Ramos (cell line): Measurements from ENCODE around the gene FAR2.
"Not testable (repeated sequence)": the region's sequence is repeated elsewhere in the genome, so short reads cannot be mapped to it uniquely, and the experiment has no call there.

ENCODE experiments used
- in situ Hi-C: fragments of 300-500 bp; cut with MboI; formaldehyde crosslinking; loops from one replicate; pipeline ENCODE4 v1.14.3; 2022; ENCODE audit warnings: low sequenced_read_pairs; ENCODE audit not compliant: unreplicated experiment

FAR2 gene

DNA sequence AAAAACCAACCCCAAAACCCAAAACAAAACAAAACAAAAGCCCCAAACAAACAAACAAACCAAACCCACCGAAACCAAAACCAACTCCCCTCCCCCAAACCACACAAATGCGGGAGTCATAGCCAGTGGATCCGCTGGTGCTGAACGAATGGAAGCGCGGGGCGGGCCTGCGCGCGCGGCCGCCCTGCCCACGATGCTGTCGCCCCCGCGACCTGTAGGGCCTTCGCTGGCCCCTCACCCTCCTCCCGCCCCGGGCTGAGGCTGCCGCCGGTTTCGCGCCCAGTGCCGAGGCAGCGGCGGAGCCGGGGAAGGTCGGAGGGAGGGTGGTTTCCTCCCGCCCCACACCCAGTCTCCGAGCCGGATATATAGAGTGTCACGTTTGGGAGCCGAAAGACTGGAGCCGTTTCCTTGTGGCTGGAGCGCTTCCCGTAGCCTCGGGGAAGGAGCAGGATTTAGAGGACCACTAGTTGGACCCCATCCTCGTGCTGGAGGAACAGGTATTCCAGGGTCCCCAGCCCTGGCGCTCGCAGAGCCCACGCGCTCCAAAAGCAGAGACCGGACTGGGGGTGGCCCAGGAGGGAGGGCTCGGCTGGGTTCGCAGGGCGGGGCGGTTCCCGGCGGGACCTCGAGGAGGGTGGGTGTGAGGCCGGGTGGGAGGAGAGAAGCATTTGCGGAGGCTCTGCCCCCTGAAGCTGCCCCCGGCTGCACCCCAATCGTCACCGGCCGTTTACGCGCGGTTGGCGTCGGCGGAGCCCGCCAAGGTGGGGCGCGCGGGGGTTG, at the start of gene FAR2:
Gene FAR2 (plus strand): TSS at position 368 of the 780 bp plus-strand sequence. CDS start 121,172 bp downstream, outside the sequence.
- in situ Hi-C loops = no loop called here

GRCh38 chr12:29102741-29103140, 46.3 kb upstream of the FAR2 start:
- in situ Hi-C loops = no loop called here

GRCh38 chr12:29103539-29103974, 45.5 kb upstream of the FAR2 start:
- in situ Hi-C loops = no loop called here

- in situ Hi-C loops = no loop called here
Measured at GRCh38 chr12:29104516-29104915, 44.6 kb upstream of the FAR2 start.

DNA sequence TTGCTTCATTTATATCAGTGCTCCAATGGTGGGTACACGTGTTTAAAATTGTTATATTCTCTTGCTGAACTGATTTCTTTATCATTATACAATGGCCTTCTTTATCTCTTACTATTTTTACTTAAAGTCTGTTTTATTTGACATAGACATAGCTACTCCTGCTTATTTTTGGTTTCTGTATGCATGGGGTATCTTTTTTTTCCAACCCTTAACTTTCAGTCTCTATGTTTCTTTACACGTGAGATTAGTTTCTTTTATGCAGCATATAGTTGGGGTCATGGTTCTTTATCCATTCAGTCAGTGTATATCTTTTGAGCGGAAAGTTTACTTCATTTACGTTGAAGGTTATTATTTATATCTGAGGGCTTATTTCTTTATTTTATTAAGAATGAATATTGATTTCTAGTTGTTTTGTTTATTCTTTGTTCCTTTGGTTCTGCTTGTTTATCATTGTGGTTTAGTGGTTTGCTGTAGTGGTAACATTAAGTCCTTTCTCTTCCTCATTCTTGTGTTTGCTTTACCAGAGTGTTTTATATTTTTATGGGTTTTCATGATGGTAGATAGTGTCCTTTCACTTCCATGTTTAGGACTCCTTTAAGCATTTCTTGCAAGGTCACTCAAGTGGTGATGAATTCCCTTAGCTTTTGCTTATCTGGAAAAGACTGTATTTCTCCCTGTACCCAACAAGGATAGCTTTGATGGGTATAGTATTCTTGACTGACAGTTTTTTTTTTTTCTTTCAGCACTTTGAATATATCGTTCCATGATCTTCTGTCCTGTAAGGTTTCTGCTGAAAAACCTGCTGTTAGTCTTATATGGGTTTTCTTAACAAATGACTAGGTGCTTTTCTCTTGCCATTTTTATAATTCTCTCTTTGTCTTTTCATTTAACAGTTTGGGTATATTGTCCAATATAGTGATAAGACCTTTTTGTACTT, 38.3 kb upstream of the FAR2 start:
- in situ Hi-C loops = no loop called here

GRCh38 chr12:29113101-29113500, 36.0 kb upstream of the FAR2 start:
- in situ Hi-C loops = no loop called here

DNA sequence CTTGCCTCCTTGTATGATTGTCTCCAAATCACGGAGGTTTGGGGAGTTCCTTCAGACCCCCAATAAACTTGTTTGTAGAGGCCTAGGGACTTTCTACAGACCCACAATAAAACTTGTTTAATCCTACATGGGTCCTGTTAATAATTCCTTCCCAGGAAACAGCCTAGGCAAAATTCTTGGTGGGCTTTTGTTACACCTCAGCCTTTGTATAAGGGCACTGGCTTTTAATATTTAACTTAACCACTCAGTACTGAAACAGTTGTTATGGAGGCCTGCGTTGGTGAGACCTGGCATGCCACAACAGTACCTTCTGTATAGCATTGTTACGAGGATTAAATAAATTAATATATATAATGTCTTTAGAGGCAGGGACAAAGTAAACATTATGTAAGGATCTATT, 32.7 kb upstream of the FAR2 start:
- in situ Hi-C loops = no loop called here

DNA sequence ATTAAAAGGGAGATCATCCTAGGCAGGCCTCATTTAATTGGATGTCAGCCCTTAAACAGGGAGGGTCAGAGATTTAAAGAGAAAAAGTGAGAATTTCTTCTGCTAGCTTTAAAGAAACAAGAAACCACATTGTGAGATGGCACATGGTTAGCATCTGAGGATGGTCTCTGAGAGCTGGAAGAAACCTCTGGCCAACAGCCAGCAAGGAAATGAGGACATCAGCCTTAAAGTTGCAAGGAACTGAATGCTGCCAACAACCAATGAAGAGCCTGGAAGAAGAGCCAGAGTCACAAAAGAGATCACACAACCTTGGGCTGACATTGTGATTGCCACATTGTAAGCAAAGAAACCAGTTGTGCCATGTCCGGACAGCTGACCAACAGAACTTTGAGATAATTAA, 17.5 kb upstream of the FAR2 start:
- in situ Hi-C loops = no loop called here

- in situ Hi-C loops = no loop called here
Measured at GRCh38 chr12:29132316-29132715, 16.8 kb upstream of the FAR2 start.

DNA sequence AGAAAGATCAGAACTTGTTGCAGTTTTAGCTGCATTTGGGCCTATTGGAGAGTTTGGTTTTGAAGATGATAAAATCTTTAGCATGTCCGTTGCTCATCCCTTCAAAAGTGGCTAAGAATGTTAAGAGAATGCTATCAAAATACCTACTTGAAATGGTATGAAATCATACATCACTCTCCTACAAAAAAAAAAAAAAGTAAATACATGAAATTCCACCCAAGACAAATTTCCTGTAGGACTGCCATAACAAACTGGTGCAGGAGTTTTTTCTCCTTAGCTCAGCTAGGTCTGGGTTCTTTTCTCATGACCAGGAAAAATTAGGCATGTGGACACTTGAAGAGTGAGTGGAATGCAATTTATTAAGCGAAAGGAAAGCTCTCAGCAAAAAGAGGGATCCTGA, 15.9 kb upstream of the FAR2 start:
- in situ Hi-C loops = no loop called here

- in situ Hi-C loops = no loop called here
Measured at GRCh38 chr12:29133680-29134079, 15.4 kb upstream of the FAR2 start.

DNA sequence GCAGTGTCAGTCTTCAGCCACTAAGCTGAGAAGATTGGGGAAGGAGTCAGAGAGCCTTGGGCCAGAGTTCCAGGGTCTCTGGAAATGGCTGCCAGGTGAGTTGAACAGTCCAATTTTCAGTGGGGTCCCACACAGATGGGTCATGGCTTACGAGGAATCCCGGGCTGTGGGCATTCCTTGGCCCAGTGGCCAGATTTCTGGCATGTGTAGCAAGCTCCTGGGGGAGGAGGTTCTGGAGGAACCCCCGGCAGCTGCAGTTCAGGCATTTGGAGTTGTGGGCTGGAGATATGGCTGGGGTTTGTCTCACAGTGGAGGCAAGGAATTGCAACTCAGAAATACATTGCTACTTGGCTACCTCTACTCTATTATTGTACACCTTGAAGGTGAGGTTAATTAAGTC, 10.8 kb upstream of the FAR2 start:
- in situ Hi-C loops = not testable (repeated sequence)

DNA sequence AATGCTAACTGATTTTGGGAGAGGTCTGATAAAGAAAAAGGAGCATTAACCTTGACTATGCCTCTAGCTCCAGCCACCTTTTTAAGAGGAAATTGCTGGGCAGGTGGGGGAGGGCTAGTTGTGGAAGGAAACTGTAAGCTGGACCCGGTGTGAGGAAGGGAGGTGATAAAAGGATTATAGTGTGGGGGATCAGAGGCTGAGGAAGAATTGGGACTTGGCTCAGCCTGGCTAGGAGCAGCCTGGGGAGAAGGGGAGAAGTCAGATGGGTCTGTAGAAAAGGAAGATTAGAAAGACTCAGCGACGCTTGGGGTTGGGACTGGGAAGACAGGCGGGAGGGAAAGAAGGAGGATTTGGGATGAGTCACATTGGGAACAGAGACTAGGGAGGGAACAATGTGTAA, 10.2 kb upstream of the FAR2 start:
- in situ Hi-C loops = not testable (repeated sequence)

DNA sequence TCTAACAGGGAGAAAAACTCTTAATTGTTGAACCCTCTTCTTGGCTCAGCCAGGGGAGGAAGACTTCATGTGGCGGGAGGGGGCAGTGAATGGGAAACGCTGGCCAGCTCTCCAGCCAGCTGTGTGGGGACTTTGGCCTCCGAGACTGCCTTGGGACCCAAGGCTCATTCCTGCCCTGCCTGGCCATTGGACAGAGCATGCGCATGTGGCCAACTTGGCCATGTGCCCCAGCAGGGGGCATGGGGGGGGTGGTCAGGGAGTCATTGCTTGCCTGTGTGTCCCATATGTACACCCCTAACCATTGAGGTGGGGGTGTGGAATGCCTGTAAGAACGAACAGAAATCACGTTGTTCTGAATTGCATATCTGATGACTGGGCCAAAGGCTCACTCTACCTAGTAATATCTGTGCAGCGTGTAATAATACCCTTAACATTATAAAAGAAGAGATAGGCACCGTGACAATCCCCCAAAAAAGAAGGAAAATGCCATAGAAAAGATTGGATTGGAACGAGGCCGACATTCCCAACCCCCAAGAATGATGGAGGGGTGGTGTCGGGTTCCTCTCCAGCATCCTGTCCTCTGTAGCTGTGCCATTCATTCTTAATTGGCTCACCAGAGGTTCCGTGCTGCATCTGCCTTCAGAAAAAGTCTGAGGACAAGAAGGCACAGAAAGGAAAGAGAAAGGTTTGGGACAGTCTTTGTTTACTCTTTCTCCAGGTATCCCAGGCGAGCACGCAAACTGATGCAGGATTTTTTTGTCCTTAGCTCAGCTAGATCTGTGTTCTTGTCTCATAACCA, 3.5 kb upstream of the FAR2 start:
- in situ Hi-C loops = no loop called here

- in situ Hi-C loops = no loop called here
Measured at GRCh38 chr12:29146196-29146595, 2.9 kb upstream of the FAR2 start.

DNA sequence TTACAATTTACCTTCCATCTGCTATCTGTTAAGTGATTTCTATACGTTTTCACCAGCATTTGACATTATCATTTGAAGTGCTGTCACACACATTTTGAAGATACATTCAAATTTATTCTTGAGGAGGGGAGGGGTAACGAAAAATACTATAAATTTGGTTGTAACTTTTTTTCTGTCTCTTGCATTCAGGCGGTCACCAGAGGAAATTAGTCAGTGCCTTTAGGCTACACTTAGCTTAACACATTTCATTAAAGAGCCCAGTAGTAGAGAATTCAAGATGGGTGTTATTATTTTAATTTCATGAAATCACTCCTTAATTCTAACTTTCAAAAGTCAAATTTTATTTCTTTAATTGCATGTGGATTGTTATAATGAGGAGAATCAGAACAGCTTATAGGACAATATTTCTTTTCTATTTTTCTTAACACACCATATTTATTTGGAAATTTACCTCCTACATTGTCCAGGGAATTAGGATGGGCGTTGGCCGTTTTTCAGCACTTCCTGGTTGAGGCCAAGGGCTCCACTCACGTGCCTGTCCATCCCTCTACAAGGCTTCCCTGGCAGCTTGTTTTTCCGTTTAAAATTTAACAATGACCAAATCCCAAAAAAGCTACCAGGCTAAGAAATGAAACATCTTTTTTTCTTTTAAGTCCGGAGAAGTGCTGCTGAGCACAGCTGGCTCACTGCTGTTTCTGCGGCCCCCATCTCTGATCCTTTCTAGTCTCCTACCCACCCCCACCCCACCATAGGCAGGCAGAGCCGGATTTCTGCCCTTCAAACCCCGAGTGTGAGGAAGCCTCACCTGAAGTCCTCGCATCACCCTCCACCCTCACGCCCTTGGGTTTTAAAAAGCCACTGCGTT, 1.1 kb upstream of the FAR2 start:
- in situ Hi-C loops = no loop called here

DNA sequence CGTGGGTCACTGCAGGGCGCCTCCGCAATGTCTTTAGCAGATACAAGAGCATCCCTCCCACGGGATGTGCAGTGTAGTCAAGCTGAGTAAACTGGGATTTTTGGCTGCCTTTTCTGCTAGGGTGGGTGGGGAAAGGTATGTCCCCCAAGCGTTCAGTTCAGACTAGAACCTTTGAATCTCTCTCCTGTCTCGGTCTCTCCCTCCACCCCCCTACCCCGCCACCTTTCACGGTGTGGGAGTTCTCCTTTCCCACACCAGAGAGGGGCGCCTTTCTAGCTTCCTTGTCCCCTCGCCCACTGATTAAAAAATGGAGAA, 525 bp upstream of the FAR2 start:
- in situ Hi-C loops = no loop called here

DNA sequence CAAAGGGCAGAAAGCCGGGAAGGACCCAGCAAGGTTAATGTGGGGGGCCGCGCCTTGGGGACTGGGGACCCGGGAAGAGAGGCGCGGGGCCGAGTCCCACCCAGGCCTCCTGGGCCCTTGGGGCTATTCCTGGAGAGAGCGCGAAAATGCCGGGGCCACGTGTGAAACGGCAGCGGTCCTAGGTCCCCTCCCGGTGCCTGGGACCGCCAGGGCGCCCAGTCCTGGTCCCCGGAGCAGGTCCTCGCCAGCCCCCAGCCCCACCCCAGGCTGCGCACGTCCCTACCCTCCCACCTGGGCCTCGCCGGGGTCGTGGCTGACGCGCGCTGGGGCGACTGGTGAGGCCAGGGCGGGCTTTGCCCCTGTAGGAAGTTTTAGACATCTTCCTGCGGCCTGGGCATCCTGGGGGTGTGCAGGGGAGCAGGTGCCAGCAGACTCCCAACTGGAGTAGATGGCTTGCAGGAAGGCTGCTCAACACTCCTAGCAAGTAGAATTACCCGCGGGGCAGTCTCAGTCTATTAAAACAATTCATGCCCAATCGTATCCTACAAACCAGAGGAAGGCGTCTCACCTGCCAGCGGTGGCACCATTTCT, 708 bp downstream of the FAR2 start:
- in situ Hi-C loops = no loop called here

DNA sequence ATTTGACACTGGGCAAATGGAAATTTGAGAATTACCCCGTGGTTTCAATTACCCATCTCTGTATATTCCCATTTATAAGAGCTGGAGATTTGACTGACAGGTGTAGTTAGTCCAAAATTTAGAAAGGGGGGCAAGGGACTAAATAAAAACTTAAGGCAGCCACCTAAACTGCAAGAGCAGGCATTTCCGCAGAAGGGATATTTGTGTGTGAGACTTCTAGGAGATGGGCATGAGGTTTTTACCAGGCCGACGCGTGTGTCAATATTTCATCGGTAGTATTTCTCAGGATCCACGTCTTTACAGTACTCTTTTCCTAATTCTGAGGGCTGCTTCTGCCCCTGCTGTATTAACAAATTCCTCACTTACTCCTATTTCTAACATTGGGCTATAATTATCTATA, 1.4 kb downstream of the FAR2 start:
- in situ Hi-C loops = no loop called here
